DND-41 (cell line): Measurements from ENCODE around the gene PLXNA4.
"Not testable (repeated sequence)": the region's sequence is repeated elsewhere in the genome, so short reads cannot be mapped to it uniquely, and the experiment has no call there.

Experiments used
- ATAC-seq: fragments of 200-7000 bp; cut with Tn5 transposase; 3 replicates; pipeline ENCODE4 v1.9.1; 2021; ENCODE audit warnings: low read depth; ENCODE audit not compliant: insufficient read depth
- DNase-seq: peaks from one replicate; pipeline ENCODE4 v3.0.0-alpha.2; 2020
- H2AFZ ChIP-seq: 2 replicates; pipeline ENCODE4 v1.6.0; 2012; ENCODE audit warnings: low read depth, low read length
- H3K27ac ChIP-seq: 2 replicates; pipeline ENCODE4 v1.5.1; 2012; ENCODE audit warnings: low read length, inconsistent platforms
- H3K27me3 ChIP-seq: fragments of 200-600 bp; sonication (generic); 2 replicates; pipeline ENCODE4 v1.6.0; 2012; ENCODE audit warnings: low read length, mild to moderate bottlenecking, inconsistent platforms; ENCODE audit not compliant: insufficient read depth, poor library complexity
- H3K36me3 ChIP-seq: 2 replicates; pipeline ENCODE4 v1.5.1; 2012; ENCODE audit warnings: low read length, inconsistent platforms; ENCODE audit not compliant: insufficient read depth
- H3K4me1 ChIP-seq: 2 replicates; pipeline ENCODE4 v1.5.1; 2012; ENCODE audit warnings: mild to moderate bottlenecking, low read length; ENCODE audit not compliant: insufficient read depth
- H3K4me2 ChIP-seq: 2 replicates; pipeline ENCODE4 v1.6.0; 2012; ENCODE audit warnings: mild to moderate bottlenecking, moderate library complexity, low read length, inconsistent platforms; ENCODE audit not compliant: insufficient read depth
- H3K4me3 ChIP-seq, 2 experiments: fragments of 200-600 bp in 1 of 2; shearing (Covaris generic) in 1 of 2; 2 replicates each; pipeline ENCODE4 v1.5.1; 2012 to 2016; ENCODE audit warnings: inconsistent platforms in 2 of 2, low read length in 2 of 2, mild to moderate bottlenecking in 2 of 2, low read depth in 1 of 2, moderate library complexity in 1 of 2
- H3K79me2 ChIP-seq: 2 replicates; pipeline ENCODE4 v1.6.0; 2012; ENCODE audit warnings: low read length, inconsistent platforms; ENCODE audit not compliant: insufficient read depth
- H3K9ac ChIP-seq: 2 replicates; pipeline ENCODE4 v1.6.0; 2012; ENCODE audit warnings: low read depth, mild to moderate bottlenecking, inconsistent platforms, low read length, moderate library complexity
- H3K9me3 ChIP-seq: 2 replicates; pipeline ENCODE4 v1.5.1; 2012; ENCODE audit warnings: low read length, moderate library complexity, mild to moderate bottlenecking, inconsistent platforms; ENCODE audit not compliant: insufficient read depth, severe bottlenecking
- H4K20me1 ChIP-seq: 2 replicates; pipeline ENCODE4 v1.6.0; 2012; ENCODE audit warnings: low read length; ENCODE audit not compliant: insufficient read depth
- EZH2 ChIP-seq: IDR thresholded peaks from 3 replicates; pipeline ENCODE4 v1.6.1; 2012; ENCODE audit warnings: borderline replicate concordance, low read depth, mild to moderate bottlenecking, moderate library complexity, low read length, inconsistent platforms; ENCODE audit not compliant: severe bottlenecking
- TF ChIP-seq, protein P1 (sequence below): IDR thresholded peaks from 2 replicates; pipeline ENCODE4 v1.5.1; 2012; ENCODE audit warnings: borderline replicate concordance, low read length, moderate library complexity, mild to moderate bottlenecking; ENCODE audit not compliant: poor library complexity, severe bottlenecking; ENCODE audit errors: extremely low read depth

The PLXNA4 gene

DNA sequence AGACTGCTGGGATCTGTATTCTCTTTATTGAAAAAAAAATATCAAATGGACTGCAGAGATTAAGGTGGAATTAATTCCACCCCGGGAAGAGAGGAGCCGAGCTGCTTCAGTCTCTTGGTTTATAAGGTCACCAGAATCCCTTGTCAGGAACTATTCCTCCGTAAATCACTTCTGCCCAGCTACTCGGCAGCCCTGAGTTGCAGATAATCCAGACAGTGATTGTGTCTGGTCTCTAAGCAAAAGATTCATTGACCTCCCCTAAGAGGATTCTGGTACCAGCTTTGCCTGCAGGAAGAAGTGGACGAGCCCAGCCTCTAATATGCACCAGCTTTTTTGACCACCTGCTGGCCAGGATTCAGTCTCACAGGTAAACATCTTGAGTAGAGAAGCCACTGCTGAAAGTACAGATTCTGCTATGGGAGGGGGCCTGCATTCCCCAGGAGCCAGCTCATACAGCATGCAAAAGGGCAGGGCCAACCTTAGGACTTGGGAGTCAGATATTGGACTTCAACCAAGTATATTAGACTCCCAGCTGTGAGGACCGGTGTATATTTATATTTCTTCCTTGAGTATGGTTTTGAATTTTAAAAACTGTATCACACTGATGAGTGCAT is 27.1 kb upstream of the PLXNA4 start:
- H3K4me2 ChIP-seq: no peak overlapping the region
- H3K4me1 ChIP-seq: no peaks in the 10 kb centered on the region
- DNase-seq (no peak), ATAC-seq (no peak)
- no peak overlapping the region for H3K27ac ChIP-seq
- TF ChIP-seq, protein P1, sequence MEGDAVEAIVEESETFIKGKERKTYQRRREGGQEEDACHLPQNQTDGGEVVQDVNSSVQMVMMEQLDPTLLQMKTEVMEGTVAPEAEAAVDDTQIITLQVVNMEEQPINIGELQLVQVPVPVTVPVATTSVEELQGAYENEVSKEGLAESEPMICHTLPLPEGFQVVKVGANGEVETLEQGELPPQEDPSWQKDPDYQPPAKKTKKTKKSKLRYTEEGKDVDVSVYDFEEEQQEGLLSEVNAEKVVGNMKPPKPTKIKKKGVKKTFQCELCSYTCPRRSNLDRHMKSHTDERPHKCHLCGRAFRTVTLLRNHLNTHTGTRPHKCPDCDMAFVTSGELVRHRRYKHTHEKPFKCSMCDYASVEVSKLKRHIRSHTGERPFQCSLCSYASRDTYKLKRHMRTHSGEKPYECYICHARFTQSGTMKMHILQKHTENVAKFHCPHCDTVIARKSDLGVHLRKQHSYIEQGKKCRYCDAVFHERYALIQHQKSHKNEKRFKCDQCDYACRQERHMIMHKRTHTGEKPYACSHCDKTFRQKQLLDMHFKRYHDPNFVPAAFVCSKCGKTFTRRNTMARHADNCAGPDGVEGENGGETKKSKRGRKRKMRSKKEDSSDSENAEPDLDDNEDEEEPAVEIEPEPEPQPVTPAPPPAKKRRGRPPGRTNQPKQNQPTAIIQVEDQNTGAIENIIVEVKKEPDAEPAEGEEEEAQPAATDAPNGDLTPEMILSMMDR: no peak
- TF ChIP-seq EZH2: no peak
- H3K27me3 ChIP-seq: no peaks in the 10 kb centered on the region
- no peaks in the 10 kb centered on the region for H3K9me3 ChIP-seq
- no peaks in the 10 kb centered on the region for H3K36me3 ChIP-seq
- H3K9ac ChIP-seq: no peak overlapping the region
- no peak overlapping the region for H3K4me3 ChIP-seq
- no peak overlapping the region for H2AFZ ChIP-seq
- no peaks in the 10 kb centered on the region for H4K20me1 ChIP-seq
- H3K79me2 ChIP-seq: no peaks in the 10 kb centered on the region

DNA sequence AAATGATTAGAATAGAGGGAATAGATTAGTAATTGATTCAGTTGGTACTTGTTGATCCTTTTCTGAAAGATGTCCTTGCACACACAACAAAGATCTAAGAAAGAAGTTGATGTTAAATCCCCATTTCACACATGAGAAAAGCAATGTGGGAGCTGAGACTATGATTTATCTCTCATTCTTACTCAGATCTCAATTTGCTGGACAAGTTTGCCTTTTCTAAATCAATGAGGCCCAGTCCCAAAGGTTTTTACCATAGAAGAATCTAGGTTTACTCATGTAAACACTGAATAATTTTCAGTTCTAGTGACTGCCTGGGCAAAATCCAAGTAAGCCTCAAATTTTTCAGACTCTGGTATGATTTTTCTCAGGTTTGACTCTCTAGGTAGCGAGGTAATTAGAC is 25.5 kb upstream of the PLXNA4 start:
- Histone ChIP-seq H3K4me3 (no peak overlapping the region), H3K27me3 (no peaks in the 10 kb centered on the region), H3K4me2 (no peak overlapping the region), H3K4me1 (no peaks in the 10 kb centered on the region), H2AFZ (no peak overlapping the region), H3K79me2 (no peaks in the 10 kb centered on the region), H4K20me1 (no peaks in the 10 kb centered on the region), H3K36me3 (no peaks in the 10 kb centered on the region), H3K9me3 (no peaks in the 10 kb centered on the region), H3K27ac (no peak overlapping the region), H3K9ac (no peak overlapping the region)
- DNase-seq: no peak
- no peak for ATAC-seq
- TF ChIP-seq, protein P1: no peak
- no peak for TF ChIP-seq EZH2

DNA sequence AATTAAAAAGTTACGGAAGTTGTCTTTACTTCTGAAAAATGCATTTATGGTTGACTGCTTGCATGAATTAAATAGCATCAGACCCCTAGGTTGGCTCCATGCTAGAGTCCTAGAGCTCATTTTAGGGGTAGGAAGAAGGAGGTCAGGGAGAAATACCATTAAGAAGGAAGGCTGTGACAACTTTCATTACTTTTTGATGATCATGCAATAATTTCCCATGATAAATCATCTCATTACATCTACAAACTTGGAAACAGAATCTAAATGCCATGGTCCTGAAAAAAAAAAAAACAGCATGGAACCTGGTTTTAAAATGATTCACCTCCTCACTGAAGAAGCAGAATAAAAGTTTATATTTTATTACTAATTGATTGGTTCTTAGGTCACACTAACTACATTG is 20.3 kb upstream of the PLXNA4 start:
- Histone ChIP-seq H3K27ac (no peak overlapping the region), H3K4me2 (no peak overlapping the region), H3K27me3 (no peaks in the 10 kb centered on the region), H3K4me1 (no peaks in the 10 kb centered on the region), H4K20me1 (no peaks in the 10 kb centered on the region), H2AFZ (no peak overlapping the region), H3K9ac (no peak overlapping the region), H3K9me3 (no peaks in the 10 kb centered on the region), H3K36me3 (no peaks in the 10 kb centered on the region), H3K4me3 (no peak overlapping the region), H3K79me2 (no peaks in the 10 kb centered on the region)
- DNase-seq (no peak), ATAC-seq (no peak)
- TF ChIP-seq, protein P1: no peak
- no peak for TF ChIP-seq EZH2

DNA sequence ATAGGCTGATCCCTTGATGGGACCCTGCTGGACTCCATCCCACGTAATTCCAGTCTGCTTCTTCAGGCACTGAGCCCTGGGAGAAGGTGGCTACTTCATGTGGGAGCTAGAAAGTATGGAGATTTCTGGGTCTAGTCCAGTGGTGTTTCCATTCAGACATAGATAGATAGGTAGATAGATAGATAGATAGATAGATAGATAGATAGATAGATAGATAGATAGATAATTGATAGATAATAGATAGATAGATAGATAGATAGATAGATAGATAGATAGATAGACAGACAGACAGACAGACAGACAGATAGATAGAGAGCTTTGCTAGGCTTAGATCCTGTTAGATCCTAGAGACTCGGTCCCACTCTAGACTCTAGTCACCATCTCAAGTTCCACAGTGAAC is 18.5 kb upstream of the PLXNA4 start:
- H4K20me1 ChIP-seq, H3K4me3 ChIP-seq, H3K27ac ChIP-seq, DNase-seq, H3K4me2 ChIP-seq, ATAC-seq, H2AFZ ChIP-seq, H3K9me3 ChIP-seq, H3K79me2 ChIP-seq, H3K9ac ChIP-seq, H3K4me1 ChIP-seq, H3K36me3 ChIP-seq, H3K27me3 ChIP-seq: not testable (repeated sequence)
